ENCODE results near the gene JMJD7.

GRCh38 chr15:41790169-41790568, 37.7 kb upstream of the JMJD7 start:
- TF ChIP-seq CTCF (IDR thresholded peaks at IDR 0.05) (no peak), POLR2A (IDR thresholded peaks at IDR 0.05) (no peak), POLR2AphosphoS5 (IDR thresholded peaks at IDR 0.05) (no peak)
